ENCODE results near the gene SCAMP4. TPM values are rescaled to one million over a fixed set of nuclear protein-coding genes. Genes with fewer than 3 reads are reported as not detected.

SCAMP4 gene
- total and polyA plus RNA-seq, 2 experiments from 2014 or later = 39.4 to 106 TPM

- TF ChIP-seq ZNF462 (CRISPR knock-in tag; IDR thresholded peaks at IDR 0.05) = no peak
These were observed 20.9 kb upstream of the SCAMP4 start (continued) for GRCh38 chr19:1884291-1884718.

- Histone ChIP-seq H3K79me2 (replicated peaks; ENCODE audit: insufficient read depth) (peaks cover 27% of the 10 kb centered on the region), H4K20me1 (replicated peaks; ENCODE audit: insufficient read depth) (peaks cover 16% of the 10 kb centered on the region), H3K27ac (ENCODE audit: low read depth) (no peak overlapping the region), H3K36me3 (ENCODE audit: insufficient read depth) (no peaks in the 10 kb centered on the region), H3K4me2 (peak overlapping the region; percentile 98), H2AFZ (no peak overlapping the region), H3K4me3 (peak overlapping the region; percentile 89), H3K4me1 (ENCODE audit: insufficient read depth) (peaks cover 14% of the 10 kb centered on the region; the same call in 1 of the 2 replicates), H3K9me2 (ENCODE audit: insufficient read depth) (no peaks in the 10 kb centered on the region), H3K27me3 (ENCODE audit: insufficient read depth) (no peaks in the 10 kb centered on the region), H3F3A (replicated peaks; ENCODE audit: low read depth) (peaks cover 5% of the 10 kb centered on the region)
- Mint-ChIP-seq H3K4me3 (peak overlapping the region; percentile 91), H3K4me1 (peaks cover 31% of the 10 kb centered on the region), H3K27ac (peak overlapping the region; percentile 40), H3K27me3 (ENCODE audit: insufficient read depth, low read depth, poor library complexity) (peaks cover 11% of the 10 kb centered on the region), H3K9me3 (no peaks in the 10 kb centered on the region; the same call in 2 of the 3 replicates), H3K36me3 (ENCODE audit: low read depth) (no peaks in the 10 kb centered on the region; the same call in 2 of the 3 replicates)
- ATAC-seq (peak; percentile 16), DNase-seq (ENCODE audit: low spot score) (no peak)
- TF ChIP-seq STAT1 (IDR thresholded peaks at IDR 0.05; ENCODE audit: unreplicated experiment) = no peak
- no peak for TF ChIP-seq EZH2 (IDR thresholded peaks at IDR 0.05; ENCODE audit: low read depth, unreplicated experiment)
- no peak for TF ChIP-seq ZNF462 (CRISPR knock-in tag; IDR thresholded peaks at IDR 0.05)
- no peak for TF ChIP-seq ZNF114 (CRISPR knock-in tag; IDR thresholded peaks at IDR 0.05)
- TF ChIP-seq, protein P1, sequence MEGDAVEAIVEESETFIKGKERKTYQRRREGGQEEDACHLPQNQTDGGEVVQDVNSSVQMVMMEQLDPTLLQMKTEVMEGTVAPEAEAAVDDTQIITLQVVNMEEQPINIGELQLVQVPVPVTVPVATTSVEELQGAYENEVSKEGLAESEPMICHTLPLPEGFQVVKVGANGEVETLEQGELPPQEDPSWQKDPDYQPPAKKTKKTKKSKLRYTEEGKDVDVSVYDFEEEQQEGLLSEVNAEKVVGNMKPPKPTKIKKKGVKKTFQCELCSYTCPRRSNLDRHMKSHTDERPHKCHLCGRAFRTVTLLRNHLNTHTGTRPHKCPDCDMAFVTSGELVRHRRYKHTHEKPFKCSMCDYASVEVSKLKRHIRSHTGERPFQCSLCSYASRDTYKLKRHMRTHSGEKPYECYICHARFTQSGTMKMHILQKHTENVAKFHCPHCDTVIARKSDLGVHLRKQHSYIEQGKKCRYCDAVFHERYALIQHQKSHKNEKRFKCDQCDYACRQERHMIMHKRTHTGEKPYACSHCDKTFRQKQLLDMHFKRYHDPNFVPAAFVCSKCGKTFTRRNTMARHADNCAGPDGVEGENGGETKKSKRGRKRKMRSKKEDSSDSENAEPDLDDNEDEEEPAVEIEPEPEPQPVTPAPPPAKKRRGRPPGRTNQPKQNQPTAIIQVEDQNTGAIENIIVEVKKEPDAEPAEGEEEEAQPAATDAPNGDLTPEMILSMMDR (conservative IDR thresholded peaks at IDR 0.05; ENCODE audit: low read depth in 2 of 2) = no peak
- no peak for TF ChIP-seq POLR2AphosphoS5 (IDR thresholded peaks at IDR 0.05; ENCODE audit: low read depth)
- no peak for TF ChIP-seq NANOG (IDR thresholded peaks at IDR 0.05; ENCODE audit: borderline replicate concordance)
These were observed 20.4 kb upstream of the SCAMP4 start for GRCh38 chr19:1884719-1885334.

Data from GM23338 (cell line).